ENCODE results near the gene APRT.

APRT gene

GRCh38 chr16:88779406-88780141 lies 32.2 kb downstream of the APRT start:
- no peaks in the 10 kb centered on the region for H3K27me3 ChIP-seq (ENCODE audit: control insufficient read depth, low read length)
- H3K4me1 ChIP-seq (ENCODE audit: control insufficient read depth, low read length) = peaks cover 39% of the 10 kb centered on the region
- H3K79me2 ChIP-seq (ENCODE audit: control insufficient read depth, low read length) = peaks cover 100% of the 10 kb centered on the region
- no peaks in the 10 kb centered on the region for H3F3A ChIP-seq (ENCODE audit: control insufficient read depth, insufficient read depth)
- H4K20me1 ChIP-seq (ENCODE audit: control insufficient read depth, insufficient read depth, low read depth, low read length) = peaks cover 20% of the 10 kb centered on the region
- H3K4me3 ChIP-seq (ENCODE audit: low read length) = no peak overlapping the region
- no peaks in the 10 kb centered on the region for H3K9me2 ChIP-seq (replicated peaks; ENCODE audit: control insufficient read depth, low read length)
- H3K4me2 ChIP-seq (ENCODE audit: low read length) = no peak overlapping the region
- peaks cover 58% of the 10 kb centered on the region for H3K36me3 ChIP-seq (ENCODE audit: control insufficient read depth, low read length)
- H3K9me3 ChIP-seq (ENCODE audit: control insufficient read depth, insufficient read depth, low read length) = no peaks in the 10 kb centered on the region
- no peak overlapping the region for H3K27ac ChIP-seq (ENCODE audit: low read depth, low read length)
- no peak for TF ChIP-seq CTCF (IDR thresholded peaks at IDR 0.05; ENCODE audit: low read depth, low read length, poor library complexity, severe bottlenecking)
- TF ChIP-seq EZH2phosphoT487 (IDR thresholded peaks at IDR 0.05; ENCODE audit: borderline replicate concordance, low read length) = no peak

- TF ChIP-seq EZH2phosphoT487 (IDR thresholded peaks at IDR 0.05; ENCODE audit: borderline replicate concordance, low read length) (no peak), CTCF (IDR thresholded peaks at IDR 0.05; ENCODE audit: low read depth, low read length, poor library complexity, severe bottlenecking) (no peak)
- H3F3A ChIP-seq (ENCODE audit: control insufficient read depth, insufficient read depth) = no peaks in the 10 kb centered on the region
- peaks cover 100% of the 10 kb centered on the region for H3K79me2 ChIP-seq (ENCODE audit: control insufficient read depth, low read length)
- H3K4me2 ChIP-seq (ENCODE audit: low read length) = no peak overlapping the region
- H3K4me1 ChIP-seq (ENCODE audit: control insufficient read depth, low read length) = peaks cover 36% of the 10 kb centered on the region
- H3K4me3 ChIP-seq (ENCODE audit: low read length) = no peak overlapping the region
- H3K9me3 ChIP-seq (ENCODE audit: control insufficient read depth, insufficient read depth, low read length) = no peaks in the 10 kb centered on the region
- peaks cover 49% of the 10 kb centered on the region for H3K36me3 ChIP-seq (ENCODE audit: control insufficient read depth, low read length)
- no peaks in the 10 kb centered on the region for H3K27me3 ChIP-seq (ENCODE audit: control insufficient read depth, low read length)
- H4K20me1 ChIP-seq (ENCODE audit: control insufficient read depth, insufficient read depth, low read depth, low read length) = peaks cover 16% of the 10 kb centered on the region
- H3K9me2 ChIP-seq (replicated peaks; ENCODE audit: control insufficient read depth, low read length) = no peaks in the 10 kb centered on the region
- no peak overlapping the region for H3K27ac ChIP-seq (ENCODE audit: low read depth, low read length)
Observed at GRCh38 chr16:88778541-88779065, 33.1 kb downstream of the APRT start.

- Histone ChIP-seq H3K4me1 (ENCODE audit: control insufficient read depth, low read length) (peaks cover 33% of the 10 kb centered on the region), H3K4me3 (ENCODE audit: low read length) (no peak overlapping the region), H3K9me3 (ENCODE audit: control insufficient read depth, insufficient read depth, low read length) (no peaks in the 10 kb centered on the region), H3K79me2 (ENCODE audit: control insufficient read depth, low read length) (peaks cover 100% of the 10 kb centered on the region), H3F3A (ENCODE audit: control insufficient read depth, insufficient read depth) (no peaks in the 10 kb centered on the region), H3K27me3 (ENCODE audit: control insufficient read depth, low read length) (no peaks in the 10 kb centered on the region), H4K20me1 (ENCODE audit: control insufficient read depth, insufficient read depth, low read depth, low read length) (peaks cover 15% of the 10 kb centered on the region), H3K4me2 (ENCODE audit: low read length) (no peak overlapping the region), H3K9me2 (replicated peaks; ENCODE audit: control insufficient read depth, low read length) (no peaks in the 10 kb centered on the region), H3K27ac (ENCODE audit: low read depth, low read length) (no peak overlapping the region), H3K36me3 (ENCODE audit: control insufficient read depth, low read length) (peaks cover 46% of the 10 kb centered on the region)
- TF ChIP-seq CTCF (IDR thresholded peaks at IDR 0.05; ENCODE audit: low read depth, low read length, poor library complexity, severe bottlenecking) = no peak
- no peak for TF ChIP-seq EZH2phosphoT487 (IDR thresholded peaks at IDR 0.05; ENCODE audit: borderline replicate concordance, low read length)
Observed at GRCh38 chr16:88778271-88778525, 33.5 kb downstream of the APRT start.

Data from DOHH2 (cell line).